Stimulated activated CD4-positive, alpha-beta T cell treated with anti-CD3 and anti-CD28 coated beads, Interleukin-4, amount 100 ng/mL, for 1 hour (primary cell): ENCODE results near the gene TMEM127.
"Not testable (repeated sequence)": the region's sequence is repeated elsewhere in the genome, so short reads cannot be mapped to it uniquely, and the experiment has no call there.

Experiments
- DNase-seq: peaks from one replicate; pipeline ENCODE4 v3.0.0-alpha.2; 2020

The TMEM127 gene

DNA sequence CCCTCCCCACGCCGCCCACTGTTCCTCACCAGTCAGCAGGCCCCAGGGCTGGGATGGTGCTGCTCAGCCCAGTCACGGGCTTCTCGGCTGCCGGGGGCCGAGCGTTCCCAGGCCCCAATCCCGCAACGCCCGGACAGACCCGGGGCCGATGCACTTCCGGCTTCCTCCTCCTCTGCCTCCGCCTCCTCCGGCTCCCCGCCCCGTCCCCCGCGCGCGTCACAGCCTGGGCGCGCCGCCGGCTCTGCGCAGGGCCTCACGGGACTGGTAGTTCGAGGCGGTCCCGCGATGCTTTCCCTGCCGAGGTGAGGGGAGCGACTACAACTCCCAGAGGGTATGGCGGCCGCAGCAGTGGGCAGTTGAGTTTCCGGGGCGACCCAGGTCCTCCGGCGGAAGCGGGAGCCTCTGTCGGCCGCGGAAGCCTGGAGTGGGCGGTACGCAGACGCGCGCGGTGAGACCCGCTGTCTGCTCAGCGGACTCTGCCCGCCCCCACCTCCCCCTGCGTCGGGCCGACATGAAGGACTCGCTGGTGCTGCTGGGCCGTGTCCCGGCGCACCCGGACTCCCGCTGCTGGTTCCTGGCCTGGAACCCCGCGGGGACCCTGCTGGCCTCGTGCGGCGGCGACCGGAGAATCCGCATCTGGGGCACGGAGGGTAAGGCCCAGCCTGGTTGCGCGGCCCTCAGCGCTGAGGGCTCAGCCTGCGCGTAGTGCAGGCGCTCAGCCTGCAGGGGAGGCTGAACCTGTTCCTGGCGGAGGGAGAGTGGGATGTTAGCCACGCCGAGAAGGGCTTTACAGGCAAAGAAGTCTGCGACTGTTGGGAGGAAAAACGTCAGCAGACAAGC is at the start of gene TMEM127, which contains the start of gene CIAO1:
TMEM127 (minus strand) TSS at position 158 of the 840 bp plus-strand sequence. CDS start 616 bp downstream, outside the sequence.
CIAO1 (plus strand) TSS at position 386 of the 840 bp plus-strand sequence; CDS start at position 512, 126 bp downstream.
- DNase-seq = peak; percentile 97

DNA sequence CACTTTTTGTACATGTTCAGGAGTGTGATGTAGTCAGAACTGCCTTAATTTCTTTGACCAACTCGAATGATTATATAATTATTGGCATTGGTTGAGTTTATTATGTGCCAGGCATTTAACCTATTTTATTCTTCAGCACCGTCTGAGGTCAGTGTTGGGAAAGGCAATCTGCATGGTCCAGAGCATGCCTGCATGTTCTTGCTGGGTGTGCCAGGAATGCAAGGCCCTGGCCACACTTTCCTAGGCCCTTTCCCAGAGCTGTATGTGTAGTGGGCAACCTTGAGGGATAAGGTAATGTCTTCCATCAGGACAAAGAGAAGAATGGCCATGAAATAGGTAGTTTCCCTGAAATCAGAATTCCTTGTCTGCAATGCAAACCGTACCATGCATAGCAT is 49.2 kb upstream of the TMEM127 start:
- no peak for DNase-seq

GRCh38 chr2:96308248-96308647 is 42.5 kb upstream of the TMEM127 start:
- no peak for DNase-seq

- DNase-seq = no peak
Observed at GRCh38 chr2:96306370-96306769, 40.6 kb upstream of the TMEM127 start.

DNA sequence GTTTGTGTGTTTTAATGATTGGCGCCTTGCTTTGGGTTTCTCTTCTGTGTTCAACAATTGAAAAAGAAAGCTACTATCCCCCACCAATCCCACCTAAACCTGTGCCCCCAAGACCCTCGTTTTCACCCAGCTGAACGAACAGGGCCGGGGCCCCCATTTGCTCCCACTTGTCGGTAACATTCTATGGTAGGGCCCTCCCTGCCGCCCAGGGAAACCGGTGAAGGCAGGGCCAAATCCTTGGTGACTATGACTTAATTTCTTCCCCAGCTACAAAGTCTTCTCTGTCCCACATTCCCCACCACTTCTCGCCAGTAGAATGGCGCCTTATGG is 40.1 kb upstream of the TMEM127 start:
- DNase-seq = peak; percentile 8

- DNase-seq = peak; percentile 92
Observed at GRCh38 chr2:96305091-96305978, 39.5 kb upstream of the TMEM127 start, which contains the start of gene SNRNP200. SNRNP200 (minus strand) TSS chr2:96305546; CDS start chr2:96305437, 109 bp downstream.

DNA sequence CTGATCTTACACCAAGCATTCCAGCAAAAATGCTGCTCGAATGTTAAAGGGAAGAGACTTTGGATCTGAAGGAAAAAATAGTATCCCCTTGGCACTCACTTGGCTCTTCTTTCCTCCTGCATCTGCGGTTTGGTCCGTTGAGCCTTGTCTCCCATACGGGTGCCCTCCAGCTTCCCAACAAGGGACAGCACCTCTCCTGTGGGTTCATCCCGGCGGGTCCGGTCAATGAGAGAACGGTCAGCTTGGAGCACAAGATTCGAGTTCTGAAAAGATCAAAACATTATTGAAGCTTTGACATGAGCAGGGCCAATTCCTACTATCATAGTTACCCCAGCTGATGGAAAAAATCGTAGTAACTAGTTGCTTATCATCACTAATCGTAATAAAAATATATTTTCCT is 38.8 kb upstream of the TMEM127 start:
- no peak for DNase-seq

DNA sequence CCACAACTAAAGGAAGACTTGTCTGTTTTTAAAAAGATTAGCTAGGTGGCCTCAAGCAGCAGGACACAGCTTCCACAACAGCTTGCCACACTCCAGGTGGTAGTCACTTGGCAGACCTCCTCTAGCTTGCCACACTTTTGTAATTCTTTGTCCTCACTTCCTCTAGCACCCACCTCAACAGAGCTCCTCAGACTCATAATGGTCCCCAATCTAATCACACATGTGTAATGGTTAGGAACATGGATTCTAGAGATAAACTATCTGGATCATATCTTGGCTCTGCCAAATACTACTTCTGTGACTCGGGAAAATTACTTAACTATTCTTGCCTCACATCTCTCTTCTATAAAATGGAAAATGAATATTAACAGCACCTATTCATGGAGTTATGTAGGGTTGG is 36.1 kb upstream of the TMEM127 start:
- no peak for DNase-seq

GRCh38 chr2:96296925-96297324 is 31.1 kb upstream of the TMEM127 start:
- DNase-seq = no peak

- not testable (repeated sequence) for DNase-seq
Observed at GRCh38 chr2:96294271-96294670, 28.5 kb upstream of the TMEM127 start.

GRCh38 chr2:96291751-96292150 is 26.0 kb upstream of the TMEM127 start:
- no peak for DNase-seq

- DNase-seq = no peak
Observed at GRCh38 chr2:96287273-96287856, 21.6 kb upstream of the TMEM127 start.

DNA sequence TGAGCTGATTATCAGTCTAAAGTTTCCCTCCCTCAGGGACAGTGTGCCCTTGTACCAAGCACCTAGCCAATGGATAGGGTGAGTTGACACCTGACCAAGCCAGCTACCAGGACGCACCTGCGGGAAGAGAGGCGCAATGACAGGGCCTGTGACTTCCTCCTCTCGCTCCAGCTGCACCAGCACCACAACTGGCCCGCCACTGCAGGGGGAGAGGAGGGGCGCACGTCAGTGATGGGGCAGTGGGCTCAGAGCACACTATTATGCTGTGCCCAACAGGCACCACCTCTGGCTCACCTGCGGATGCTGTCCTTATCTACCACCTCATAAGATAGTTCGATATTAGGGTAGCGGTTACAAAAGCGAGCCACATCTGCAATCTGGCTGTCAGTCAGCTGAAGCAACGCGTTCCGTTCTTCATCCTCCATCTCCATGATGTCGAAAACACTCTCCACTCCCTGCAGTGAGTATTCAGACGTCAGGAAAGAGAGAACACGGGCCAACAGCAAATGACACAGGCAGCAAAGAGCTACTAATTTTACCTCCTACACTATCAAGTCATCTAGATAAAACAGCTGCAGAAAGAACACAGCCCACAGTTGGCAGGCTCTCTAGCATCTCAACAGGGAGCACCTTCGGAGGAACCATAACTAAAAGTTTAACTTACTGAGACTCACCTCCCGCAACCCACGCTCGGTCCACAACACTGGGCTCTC is 11.1 kb upstream of the TMEM127 start:
- DNase-seq = no peak

DNA sequence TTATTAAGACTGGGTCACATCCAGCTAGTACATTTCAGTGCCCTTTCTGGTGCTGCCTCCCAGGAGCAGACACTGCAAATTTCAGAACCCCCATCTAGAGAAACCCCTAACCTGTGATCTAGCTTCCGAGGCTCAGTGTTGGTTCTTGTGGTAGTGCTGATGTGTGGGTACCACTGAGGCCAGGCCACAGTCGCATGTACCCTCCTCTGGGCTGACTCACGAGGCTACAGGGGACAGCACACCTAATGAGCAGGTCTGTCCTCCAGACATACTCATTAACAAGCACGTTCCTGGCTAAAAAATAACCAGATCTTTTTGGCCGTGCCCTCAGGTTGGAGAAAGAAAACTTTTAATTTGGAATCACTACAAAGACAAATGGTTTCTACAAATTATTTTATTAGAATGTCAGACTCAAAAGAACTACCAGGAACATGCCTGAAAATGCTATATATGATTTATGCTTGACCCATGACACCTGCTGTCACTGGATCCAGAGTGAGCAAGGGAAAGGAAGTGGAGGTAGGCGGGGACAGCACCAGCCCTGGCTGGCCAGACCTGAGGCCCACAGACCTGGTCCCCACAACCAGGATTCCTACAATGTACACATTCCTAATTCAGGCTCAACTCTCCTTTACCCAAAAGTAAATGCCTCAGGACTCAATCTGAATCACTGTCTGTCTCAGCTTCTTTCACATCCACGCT is 8.7 kb upstream of the TMEM127 start:
- DNase-seq = no peak

GRCh38 chr2:96273763-96274162 is 8.0 kb upstream of the TMEM127 start:
- no peak for DNase-seq

DNA sequence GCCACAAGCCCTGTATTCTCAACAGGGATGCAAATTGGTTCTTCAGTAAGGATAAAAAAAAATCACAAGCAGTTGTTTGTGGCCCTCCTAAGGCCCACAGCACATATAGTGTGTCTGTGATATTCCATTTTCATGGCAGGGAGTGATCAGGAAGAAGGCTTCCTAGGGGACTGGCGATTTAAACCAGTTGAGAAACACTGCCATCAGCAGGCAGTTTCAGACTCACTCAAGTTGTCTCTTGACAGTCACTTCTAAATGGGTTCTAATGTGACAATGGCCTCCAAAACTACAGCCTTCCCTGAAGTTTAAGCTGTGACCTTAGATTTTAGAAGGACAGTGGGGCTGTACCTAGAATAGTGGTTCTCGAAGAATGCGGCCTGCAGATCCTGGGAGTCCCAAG is 6.2 kb upstream of the TMEM127 start:
- no peak for DNase-seq

DNA sequence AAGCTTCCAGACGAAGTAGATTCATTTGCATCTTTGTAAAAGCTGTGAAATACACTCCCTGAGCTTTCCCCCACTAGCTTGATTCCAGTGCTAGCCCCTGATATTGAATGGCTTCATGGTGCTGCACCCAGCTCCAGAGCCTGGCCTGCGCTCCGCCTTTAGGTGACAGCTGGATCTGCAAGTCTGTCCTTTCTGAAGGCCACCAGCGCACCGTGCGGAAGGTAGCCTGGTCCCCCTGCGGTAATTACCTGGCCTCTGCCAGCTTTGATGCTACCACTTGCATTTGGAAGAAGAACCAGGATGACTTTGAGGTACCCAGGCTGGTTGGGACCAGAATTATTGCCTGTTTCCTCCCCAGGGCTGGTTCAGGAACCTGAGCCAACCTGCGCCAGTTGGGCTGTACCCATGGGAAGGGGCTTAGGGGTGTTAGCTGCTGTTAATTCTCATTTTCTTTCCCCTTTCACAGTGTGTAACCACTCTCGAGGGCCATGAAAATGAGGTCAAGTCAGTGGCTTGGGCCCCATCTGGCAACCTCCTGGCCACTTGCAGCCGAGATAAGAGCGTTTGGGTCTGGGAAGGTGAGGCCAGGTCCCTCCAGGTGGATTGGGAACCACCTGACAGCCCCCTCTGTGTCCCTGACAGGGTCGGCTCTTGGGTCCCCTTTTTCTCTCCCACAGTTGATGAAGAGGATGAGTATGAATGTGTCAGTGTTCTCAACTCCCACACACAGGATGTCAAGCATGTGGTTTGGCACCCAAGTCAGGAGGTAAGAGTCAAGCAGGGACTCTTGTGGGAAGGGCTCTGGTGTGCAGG is 1.6 kb upstream of the TMEM127 start:
- peak; percentile 46 for DNase-seq

DNA sequence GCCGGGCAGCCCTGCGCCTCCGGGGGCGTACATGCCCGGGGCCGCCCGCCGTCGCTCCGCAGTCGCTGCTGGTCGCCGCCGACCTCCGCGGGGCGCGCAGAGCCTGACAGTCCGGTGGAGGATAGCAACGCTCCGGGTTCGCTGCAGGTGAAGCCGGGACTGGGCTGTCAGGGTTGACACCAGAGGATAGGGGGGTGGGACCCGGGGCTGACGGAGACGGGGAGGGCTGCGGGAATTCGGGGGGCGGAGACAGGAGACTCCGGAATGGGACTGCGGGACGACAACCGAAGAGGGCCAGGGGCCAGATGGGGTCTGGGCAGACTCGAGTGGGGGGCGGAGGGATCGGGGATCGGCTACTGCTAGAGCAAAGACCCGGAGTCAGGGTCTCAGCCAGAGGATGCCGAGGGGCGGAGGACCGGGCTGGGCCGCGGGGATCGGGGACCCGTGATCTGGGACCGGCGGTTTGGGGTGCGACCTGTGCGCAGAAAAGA is 403 bp downstream of the TMEM127 start:
- DNase-seq = no peak

GRCh38 chr2:96264656-96265348 is 995 bp downstream of the TMEM127 start:
- peak; percentile 19 for DNase-seq

DNA sequence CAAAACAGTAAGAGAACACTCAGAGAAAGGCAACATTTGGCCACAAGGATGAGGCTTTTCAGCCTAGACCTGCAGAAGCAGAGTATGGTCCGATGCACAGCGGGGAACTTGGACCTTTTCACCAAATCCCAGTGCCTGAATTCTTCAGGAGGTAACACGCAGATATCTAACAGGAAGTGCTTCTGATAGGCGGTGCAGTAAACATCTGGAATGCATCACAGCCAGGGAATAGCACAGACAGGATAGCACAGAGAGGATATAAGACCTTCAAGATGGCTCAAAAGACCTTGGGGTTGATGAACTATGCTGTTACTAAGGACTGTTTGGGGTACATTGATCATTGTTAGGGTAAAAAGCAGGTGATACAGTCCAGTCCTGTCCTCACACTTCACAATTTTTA is 1.7 kb downstream of the TMEM127 start:
- no peak for DNase-seq
